Liver (tissue), 3 donors: ENCODE data around the gene PLXNA2.

Experiments
- GABPA ChIP-seq, 2 donors: IDR thresholded peaks in 1 of 2; conservative IDR thresholded peaks in 1 of 2; 2 replicates each; pipeline ENCODE4 v1.6.1; 2016; ENCODE audit warnings: antibody characterized with exemption in 2 of 2, mild to moderate bottlenecking in 1 of 2, moderate library complexity in 1 of 2
- TF ChIP-seq, protein P1 (sequence below): fragments of 150-350 bp; IDR thresholded peaks from 2 replicates; pipeline ENCODE4 v1.5.1; 2017; ENCODE audit warnings: improper control_type of control experiment, low read depth, low read length; ENCODE audit not compliant: missing input control
- donor health status: healthy.
- donor health status: healthy.

DNA sequence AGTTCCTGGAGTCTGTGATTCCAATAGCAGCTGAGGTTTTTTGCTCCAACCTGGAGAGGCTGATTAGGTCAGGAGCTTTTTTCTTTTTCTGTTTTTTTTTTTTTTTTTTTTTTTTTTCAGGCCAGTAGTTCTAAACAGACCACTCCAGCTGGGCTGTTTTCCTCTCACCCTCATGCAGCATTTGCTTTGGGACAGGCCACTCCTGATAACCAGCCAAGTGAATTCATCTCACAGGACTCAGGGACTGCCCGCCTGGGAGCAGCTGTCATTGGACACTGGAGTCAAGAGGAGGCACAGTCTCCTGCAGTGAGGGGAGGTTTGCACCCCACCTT lies 22.9 kb downstream of the PLXNA2 start:
- TF ChIP-seq, protein P1, sequence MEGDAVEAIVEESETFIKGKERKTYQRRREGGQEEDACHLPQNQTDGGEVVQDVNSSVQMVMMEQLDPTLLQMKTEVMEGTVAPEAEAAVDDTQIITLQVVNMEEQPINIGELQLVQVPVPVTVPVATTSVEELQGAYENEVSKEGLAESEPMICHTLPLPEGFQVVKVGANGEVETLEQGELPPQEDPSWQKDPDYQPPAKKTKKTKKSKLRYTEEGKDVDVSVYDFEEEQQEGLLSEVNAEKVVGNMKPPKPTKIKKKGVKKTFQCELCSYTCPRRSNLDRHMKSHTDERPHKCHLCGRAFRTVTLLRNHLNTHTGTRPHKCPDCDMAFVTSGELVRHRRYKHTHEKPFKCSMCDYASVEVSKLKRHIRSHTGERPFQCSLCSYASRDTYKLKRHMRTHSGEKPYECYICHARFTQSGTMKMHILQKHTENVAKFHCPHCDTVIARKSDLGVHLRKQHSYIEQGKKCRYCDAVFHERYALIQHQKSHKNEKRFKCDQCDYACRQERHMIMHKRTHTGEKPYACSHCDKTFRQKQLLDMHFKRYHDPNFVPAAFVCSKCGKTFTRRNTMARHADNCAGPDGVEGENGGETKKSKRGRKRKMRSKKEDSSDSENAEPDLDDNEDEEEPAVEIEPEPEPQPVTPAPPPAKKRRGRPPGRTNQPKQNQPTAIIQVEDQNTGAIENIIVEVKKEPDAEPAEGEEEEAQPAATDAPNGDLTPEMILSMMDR = no peak
- no peak for TF ChIP-seq GABPA (IDR thresholded peaks at IDR 0.05 in 1 of 2, conservative IDR thresholded peaks at IDR 0.05 in 1 of 2)
